ENCODE measurements around the gene TPST2.
"Not testable (repeated sequence)": the region's sequence is repeated elsewhere in the genome, so short reads cannot be mapped to it uniquely, and the experiment has no call there.

The TPST2 gene

GRCh38 chr22:26589845-26590736 is at the start of gene TPST2:
TPST2 (minus strand) TSS chr22:26590132; CDS start chr22:26541630, 48,502 bp downstream.
- DNase-seq = peak in 1 of 2 experiments; percentile 45

- DNase-seq = no peak
These were observed 46.4 kb upstream of the TPST2 start for GRCh38 chr22:26636296-26636695.

GRCh38 chr22:26635117-26635516 is 45.2 kb upstream of the TPST2 start:
- DNase-seq = no peak

- no peak for DNase-seq
These were observed 44.3 kb upstream of the TPST2 start for GRCh38 chr22:26634189-26634588.

GRCh38 chr22:26632422-26633155 is 42.7 kb upstream of the TPST2 start:
- no peak for DNase-seq

- no peak for DNase-seq
These were observed 41.4 kb upstream of the TPST2 start for GRCh38 chr22:26631282-26631681.

GRCh38 chr22:26629988-26630761 is 40.2 kb upstream of the TPST2 start:
- DNase-seq = no peak

GRCh38 chr22:26624803-26625202 is 34.9 kb upstream of the TPST2 start:
- no peak for DNase-seq

GRCh38 chr22:26623984-26624383 is 34.1 kb upstream of the TPST2 start:
- no peak for DNase-seq

GRCh38 chr22:26621663-26622062 is 31.7 kb upstream of the TPST2 start, which contains the start of gene CRYBA4:
CRYBA4 (plus strand) TSS chr22:26621963; CDS start chr22:26622597, 634 bp downstream.
- no peak for DNase-seq

- DNase-seq = no peak
These were observed 30.3 kb upstream of the TPST2 start for GRCh38 chr22:26620197-26620596.

GRCh38 chr22:26619510-26619909 is 29.6 kb upstream of the TPST2 start:
- DNase-seq = no peak

GRCh38 chr22:26618455-26618854 is 28.5 kb upstream of the TPST2 start:
- DNase-seq = no peak

GRCh38 chr22:26617271-26618199 is 27.6 kb upstream of the TPST2 start, which contains the start of gene CRYBB1:
CRYBB1 (minus strand) TSS chr22:26618027; CDS start chr22:26616319, 1,708 bp downstream.
- DNase-seq = no peak

- DNase-seq = no peak
These were observed 26.7 kb upstream of the TPST2 start for GRCh38 chr22:26616650-26617049.

- DNase-seq = no peak
These were observed 26.0 kb upstream of the TPST2 start for GRCh38 chr22:26615830-26616435.

- no peak for DNase-seq
These were observed 25.2 kb upstream of the TPST2 start for GRCh38 chr22:26615149-26615548.

- no peak for DNase-seq
These were observed 24.4 kb upstream of the TPST2 start for GRCh38 chr22:26614322-26614721.

- DNase-seq = not testable (repeated sequence)
These were observed 23.8 kb upstream of the TPST2 start for GRCh38 chr22:26613753-26614152.

GRCh38 chr22:26612652-26613051 is 22.7 kb upstream of the TPST2 start:
- DNase-seq = no peak

GRCh38 chr22:26610996-26611395 is 21.1 kb upstream of the TPST2 start:
- no peak for DNase-seq

All from SW 1271 (cell line).